Measurements from ENCODE around the gene HIF1A.
"Not testable (repeated sequence)": the region's sequence is repeated elsewhere in the genome, so short reads cannot be mapped to it uniquely, and the experiment has no call there.

The HIF1A gene

DNA sequence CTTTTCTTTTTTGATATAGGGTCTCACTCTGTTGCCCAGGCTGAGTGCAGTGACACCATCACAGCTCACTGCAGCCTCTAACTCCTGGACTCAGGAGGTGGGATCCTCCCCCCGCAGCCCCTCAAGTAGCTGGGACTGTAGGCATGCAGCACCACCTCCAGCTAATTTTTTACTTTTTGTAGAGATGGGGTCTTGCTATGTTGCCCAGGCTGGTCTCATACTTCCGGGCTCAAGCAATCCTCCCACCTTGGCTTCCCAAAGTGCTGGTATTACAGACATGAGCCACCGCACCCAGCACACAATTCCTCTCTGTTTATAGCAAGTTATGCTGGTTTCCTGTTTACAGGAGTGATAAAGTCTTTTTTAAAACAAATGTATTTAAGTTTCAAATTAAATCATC, 39.5 kb upstream of the HIF1A start:
- H3K4me1 ChIP-seq (ENCODE audit: control insufficient read depth in 5 of 5, insufficient read depth in 5 of 5, low read length in 5 of 5): peaks cover 3 to 19% (median 11%) of the 10 kb centered on the region in 5 donors
- H3K9ac ChIP-seq (ENCODE audit: low read length in 5 of 5): no peak overlapping the region
- no peak overlapping the region for H3K4me3 ChIP-seq (ENCODE audit: low read depth in 1 of 5, low read length in 5 of 5)
- H3K27ac ChIP-seq (ENCODE audit: low read depth, low read length): no peak overlapping the region
- no peaks in the 10 kb centered on the region for H3K36me3 ChIP-seq (ENCODE audit: control insufficient read depth in 5 of 5, insufficient read depth in 5 of 5, low read length in 5 of 5)
- H3K27me3 ChIP-seq (ENCODE audit: control insufficient read depth in 5 of 5, insufficient read depth in 4 of 5, low read length in 5 of 5): no peaks in the 10 kb centered on the region
- no peaks in the 10 kb centered on the region for H3K9me3 ChIP-seq (ENCODE audit: control insufficient read depth in 5 of 5, low read length in 5 of 5)

DNA sequence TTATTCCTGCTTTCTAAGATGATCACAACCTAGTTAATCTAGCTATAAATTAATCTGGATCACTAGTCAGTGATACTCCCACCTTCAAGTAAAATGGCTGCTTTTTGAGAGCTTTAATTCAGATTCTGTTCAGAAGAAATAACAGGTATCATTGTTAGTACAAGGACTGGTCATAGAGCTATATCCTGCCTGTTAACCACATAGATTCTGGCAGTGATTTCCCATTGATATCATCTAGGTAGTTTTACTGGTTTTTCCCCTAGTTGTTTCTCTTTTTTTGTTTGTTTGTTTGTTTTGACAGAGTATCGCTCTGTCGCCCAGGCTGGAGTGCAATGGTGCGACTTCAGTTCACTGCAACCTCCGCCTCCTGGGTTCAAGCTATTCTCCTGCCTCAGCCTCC, 39.0 kb upstream of the HIF1A start:
- Histone ChIP-seq H3K4me1 (ENCODE audit: control insufficient read depth in 5 of 5, insufficient read depth in 5 of 5, low read length in 5 of 5) (peaks cover 3 to 21% (median 14%) of the 10 kb centered on the region in 5 donors), H3K4me3 (ENCODE audit: low read depth in 1 of 5, low read length in 5 of 5) (no peak overlapping the region), H3K27me3 (ENCODE audit: control insufficient read depth in 5 of 5, insufficient read depth in 4 of 5, low read length in 5 of 5) (no peaks in the 10 kb centered on the region), H3K36me3 (ENCODE audit: control insufficient read depth in 5 of 5, insufficient read depth in 5 of 5, low read length in 5 of 5) (no peaks in the 10 kb centered on the region), H3K9ac (ENCODE audit: low read length in 5 of 5) (no peak overlapping the region), H3K27ac (ENCODE audit: low read depth, low read length) (no peak overlapping the region), H3K9me3 (ENCODE audit: control insufficient read depth in 5 of 5, low read length in 5 of 5) (no peaks in the 10 kb centered on the region)

DNA sequence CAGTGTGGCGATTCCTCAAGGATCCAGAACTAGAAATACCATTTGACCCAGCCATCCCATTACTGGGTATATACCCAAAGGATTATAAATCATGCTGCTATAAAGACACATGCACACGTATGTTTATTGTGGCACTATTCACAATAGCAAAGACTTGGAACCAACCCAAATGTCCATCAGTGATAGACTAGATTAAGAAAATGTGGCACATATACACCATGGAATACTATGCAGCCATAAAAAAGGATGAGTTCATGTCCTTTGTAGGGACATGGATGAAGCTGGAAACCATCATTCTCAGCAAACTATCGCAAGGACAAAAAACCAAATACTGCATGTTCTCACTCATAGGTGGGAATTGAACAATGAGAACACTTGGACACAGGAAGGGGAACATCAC, 37.2 kb upstream of the HIF1A start:
- not testable (repeated sequence) for H3K27ac ChIP-seq (ENCODE audit: low read depth, low read length); H3K9ac ChIP-seq (ENCODE audit: low read length in 5 of 5); H3K27me3 ChIP-seq (ENCODE audit: control insufficient read depth in 5 of 5, insufficient read depth in 4 of 5, low read length in 5 of 5); H3K36me3 ChIP-seq (ENCODE audit: control insufficient read depth in 5 of 5, insufficient read depth in 5 of 5, low read length in 5 of 5); H3K9me3 ChIP-seq (ENCODE audit: control insufficient read depth in 5 of 5, low read length in 5 of 5); H3K4me3 ChIP-seq (ENCODE audit: low read depth in 1 of 5, low read length in 5 of 5)
- peaks cover 3 to 26% (median 13%) of the 10 kb centered on the region in 5 donors for H3K4me1 ChIP-seq (ENCODE audit: control insufficient read depth in 5 of 5, insufficient read depth in 5 of 5, low read length in 5 of 5)

DNA sequence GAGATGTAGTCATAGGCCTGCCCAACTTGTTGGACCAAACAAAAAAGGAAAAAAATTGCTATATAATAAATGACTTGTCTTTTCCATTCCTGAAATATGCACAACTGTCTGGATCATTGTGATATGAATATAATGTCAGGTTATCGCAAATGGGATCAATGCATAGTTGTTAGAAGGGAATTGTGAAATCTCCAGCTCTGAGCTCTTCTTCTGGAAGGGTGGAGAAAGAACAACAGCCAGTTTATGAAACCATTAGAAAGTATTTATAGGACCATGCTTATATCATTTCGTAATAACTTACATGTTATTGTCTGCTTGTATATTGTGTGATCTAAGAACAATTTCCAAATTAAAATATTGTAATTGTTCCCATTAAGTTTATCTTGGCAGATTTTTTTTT, 35.7 kb upstream of the HIF1A start:
- H3K27me3 ChIP-seq (ENCODE audit: control insufficient read depth in 5 of 5, insufficient read depth in 4 of 5, low read length in 5 of 5): no peaks in the 10 kb centered on the region
- no peaks in the 10 kb centered on the region for H3K9me3 ChIP-seq (ENCODE audit: control insufficient read depth in 5 of 5, low read length in 5 of 5)
- H3K4me3 ChIP-seq (ENCODE audit: low read depth in 1 of 5, low read length in 5 of 5): no peak overlapping the region
- peaks cover 0 to 13% (median 9%) of the 10 kb centered on the region in 5 donors for H3K4me1 ChIP-seq (ENCODE audit: control insufficient read depth in 5 of 5, insufficient read depth in 5 of 5, low read length in 5 of 5)
- no peak overlapping the region for H3K9ac ChIP-seq (ENCODE audit: low read length in 5 of 5)
- no peak overlapping the region for H3K27ac ChIP-seq (ENCODE audit: low read depth, low read length)
- no peaks in the 10 kb centered on the region for H3K36me3 ChIP-seq (ENCODE audit: control insufficient read depth in 5 of 5, insufficient read depth in 5 of 5, low read length in 5 of 5)

DNA sequence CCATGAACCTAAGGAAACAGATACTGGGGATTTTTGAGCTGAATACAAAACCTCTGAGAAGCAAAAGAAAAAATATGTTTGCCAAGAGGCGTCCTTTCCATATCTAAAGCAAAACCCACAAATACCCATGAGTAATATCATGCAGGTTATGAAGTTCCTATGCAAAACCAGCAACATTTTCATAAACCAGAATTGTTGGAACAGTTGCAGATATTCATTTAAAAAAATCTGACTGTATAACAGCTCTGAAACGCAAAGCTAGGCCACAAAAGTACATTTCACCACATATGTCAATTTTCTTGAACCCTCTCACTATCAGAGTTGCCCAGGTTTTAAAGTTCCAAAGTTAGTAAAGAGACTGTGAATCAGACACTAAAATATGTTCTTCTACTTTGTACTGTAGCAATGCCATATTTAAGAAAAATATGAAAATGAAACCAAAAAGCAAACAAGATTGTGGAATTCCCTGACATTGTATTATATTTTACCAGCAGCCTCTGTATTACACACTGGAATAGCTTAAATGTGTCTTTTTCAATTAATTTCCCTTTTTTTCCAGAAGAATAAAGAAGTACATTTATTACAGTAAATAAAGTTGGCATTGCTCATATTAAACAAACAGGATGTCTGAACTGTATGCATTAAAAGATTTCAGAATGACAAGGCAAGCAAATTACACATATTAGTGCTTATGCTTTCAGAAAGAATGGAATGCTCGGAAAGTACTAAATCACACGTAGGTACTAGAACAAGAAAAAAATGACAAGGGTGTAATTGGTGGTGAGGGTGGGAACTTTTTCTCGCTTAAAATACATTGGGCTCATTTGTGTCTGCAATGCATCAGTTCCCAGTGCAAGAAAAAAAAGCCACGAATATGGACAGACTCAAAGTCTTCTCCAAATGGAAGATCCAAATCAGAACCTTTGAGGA, 33.6 kb upstream of the HIF1A start:
- peaks cover 0 to 13% (median 9%) of the 10 kb centered on the region in 5 donors for H3K4me1 ChIP-seq (ENCODE audit: control insufficient read depth in 5 of 5, insufficient read depth in 5 of 5, low read length in 5 of 5)

DNA sequence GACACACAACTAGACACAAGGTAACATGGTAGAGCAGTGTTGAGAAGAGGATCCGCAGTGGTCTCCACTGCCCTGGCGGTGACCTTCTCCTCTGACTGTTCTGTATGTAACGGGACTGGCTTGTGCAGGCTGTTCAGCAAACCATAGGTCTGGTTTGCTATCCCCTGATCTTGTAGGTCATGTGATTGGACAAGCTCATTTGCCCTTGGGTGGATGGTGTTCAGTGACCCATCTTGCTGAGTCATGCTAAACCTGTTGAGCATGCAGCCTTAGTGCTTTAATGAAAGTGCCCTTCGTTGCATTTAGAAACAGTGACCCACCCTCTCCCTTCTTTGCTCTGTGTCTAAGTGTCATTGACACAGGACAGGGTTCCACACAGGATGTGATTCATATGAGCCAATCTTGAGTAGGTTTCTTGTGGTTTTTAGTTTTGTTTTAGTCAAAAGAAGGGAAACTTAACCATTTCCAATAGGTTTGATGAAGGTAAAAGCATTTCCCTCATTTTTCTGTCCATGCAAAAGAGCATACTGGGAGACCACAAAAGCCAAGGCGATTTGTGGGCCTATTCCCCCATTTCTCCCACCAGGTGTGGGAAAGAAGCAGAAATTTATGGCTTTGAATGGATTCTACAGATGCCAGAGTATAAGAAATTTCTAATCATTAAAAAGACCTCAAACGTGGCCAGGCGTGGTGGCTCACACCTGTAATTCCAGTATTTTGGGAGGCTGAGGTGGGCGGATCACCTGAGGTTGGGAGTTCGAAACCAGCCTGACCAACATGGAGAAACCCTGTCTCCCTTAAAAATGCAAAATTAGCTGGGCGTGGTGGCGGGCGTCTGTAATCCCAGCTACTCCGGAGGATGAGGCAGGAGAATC, 32.6 kb upstream of the HIF1A start:
- Histone ChIP-seq H3K9me3 (ENCODE audit: control insufficient read depth in 5 of 5, low read length in 5 of 5) (no peaks in the 10 kb centered on the region), H3K27ac (ENCODE audit: low read depth, low read length) (no peak overlapping the region), H3K4me3 (ENCODE audit: low read depth in 1 of 5, low read length in 5 of 5) (no peak overlapping the region), H3K4me1 (ENCODE audit: control insufficient read depth in 5 of 5, insufficient read depth in 5 of 5, low read length in 5 of 5) (peaks cover 0 to 13% (median 9%) of the 10 kb centered on the region in 5 donors), H3K27me3 (ENCODE audit: control insufficient read depth in 5 of 5, insufficient read depth in 4 of 5, low read length in 5 of 5) (no peaks in the 10 kb centered on the region), H3K9ac (ENCODE audit: low read length in 5 of 5) (no peak overlapping the region), H3K36me3 (ENCODE audit: control insufficient read depth in 5 of 5, insufficient read depth in 5 of 5, low read length in 5 of 5) (no peaks in the 10 kb centered on the region)

More for the DNA sequence above, 33.6 kb upstream of the HIF1A start:
- Histone ChIP-seq H3K27ac (ENCODE audit: low read depth, low read length) (no peak overlapping the region), H3K9ac (ENCODE audit: low read length in 5 of 5) (no peak overlapping the region), H3K9me3 (ENCODE audit: control insufficient read depth in 5 of 5, low read length in 5 of 5) (no peaks in the 10 kb centered on the region), H3K36me3 (ENCODE audit: control insufficient read depth in 5 of 5, insufficient read depth in 5 of 5, low read length in 5 of 5) (no peaks in the 10 kb centered on the region), H3K4me3 (ENCODE audit: low read depth in 1 of 5, low read length in 5 of 5) (no peak overlapping the region), H3K27me3 (ENCODE audit: control insufficient read depth in 5 of 5, insufficient read depth in 4 of 5, low read length in 5 of 5) (no peaks in the 10 kb centered on the region)

DNA sequence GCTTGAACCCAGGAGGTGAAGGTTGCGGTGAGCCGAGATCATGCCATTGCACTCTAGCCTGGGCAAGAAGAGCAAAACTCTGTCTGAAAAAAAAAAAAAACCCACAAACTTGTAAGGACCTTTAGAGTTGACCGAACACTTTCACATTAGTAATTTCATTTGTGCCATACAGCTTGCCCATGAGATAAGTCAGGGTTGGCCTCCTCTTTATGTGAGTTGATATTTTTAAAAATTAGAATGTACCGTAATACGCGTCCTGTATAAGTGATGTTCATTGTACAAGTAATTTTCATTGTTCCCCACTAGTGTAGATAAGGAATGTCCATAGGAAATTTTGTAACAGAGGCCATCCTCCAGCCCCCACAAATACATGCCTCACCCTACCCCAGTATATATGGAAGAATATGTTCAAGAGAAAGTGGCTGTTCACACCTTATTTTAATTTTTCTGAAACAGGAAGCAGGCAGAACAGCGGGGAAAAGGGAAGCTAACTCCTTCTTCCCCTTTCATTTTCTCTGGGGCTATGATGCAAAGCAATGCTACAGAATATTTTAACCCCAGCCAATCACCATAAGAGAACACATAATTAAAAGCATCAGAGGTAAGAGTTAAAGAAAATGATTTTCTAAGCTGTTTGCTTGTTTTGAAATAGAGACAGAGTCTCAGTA, 31.9 kb upstream of the HIF1A start:
- no peaks in the 10 kb centered on the region for H3K27me3 ChIP-seq (ENCODE audit: control insufficient read depth in 5 of 5, insufficient read depth in 4 of 5, low read length in 5 of 5)
- peaks cover 0 to 19% (median 9%) of the 10 kb centered on the region in 5 donors for H3K4me1 ChIP-seq (ENCODE audit: control insufficient read depth in 5 of 5, insufficient read depth in 5 of 5, low read length in 5 of 5)
- no peaks in the 10 kb centered on the region for H3K9me3 ChIP-seq (ENCODE audit: control insufficient read depth in 5 of 5, low read length in 5 of 5)
- H3K9ac ChIP-seq (ENCODE audit: low read length in 5 of 5): no peak overlapping the region
- H3K27ac ChIP-seq (ENCODE audit: low read depth, low read length): no peak overlapping the region
- H3K36me3 ChIP-seq (ENCODE audit: control insufficient read depth in 5 of 5, insufficient read depth in 5 of 5, low read length in 5 of 5): no peaks in the 10 kb centered on the region
- no peak overlapping the region for H3K4me3 ChIP-seq (ENCODE audit: low read depth in 1 of 5, low read length in 5 of 5)

DNA sequence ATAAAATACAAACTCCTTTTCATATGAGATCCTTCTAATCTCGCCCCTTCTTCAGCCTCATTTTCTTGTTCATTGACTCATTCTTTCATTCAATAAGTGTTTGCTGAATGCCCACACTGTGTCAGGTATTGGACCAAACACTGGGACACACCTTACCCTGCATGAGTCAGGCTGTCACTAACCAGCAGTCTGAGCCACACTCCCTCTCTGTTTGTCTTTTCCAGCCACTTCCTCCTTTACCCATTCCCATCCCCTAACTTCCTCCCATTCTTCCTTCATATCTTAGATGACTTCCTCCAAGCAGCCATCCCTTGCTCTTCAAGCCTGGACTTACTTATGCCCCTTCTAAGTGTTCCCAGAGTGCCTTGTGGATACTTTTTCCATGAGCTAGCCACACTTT, 27.0 kb upstream of the HIF1A start:
- Histone ChIP-seq H3K4me3 (ENCODE audit: low read depth in 1 of 5, low read length in 5 of 5) (no peak overlapping the region), H3K27ac (ENCODE audit: low read depth, low read length) (no peak overlapping the region)

DNA sequence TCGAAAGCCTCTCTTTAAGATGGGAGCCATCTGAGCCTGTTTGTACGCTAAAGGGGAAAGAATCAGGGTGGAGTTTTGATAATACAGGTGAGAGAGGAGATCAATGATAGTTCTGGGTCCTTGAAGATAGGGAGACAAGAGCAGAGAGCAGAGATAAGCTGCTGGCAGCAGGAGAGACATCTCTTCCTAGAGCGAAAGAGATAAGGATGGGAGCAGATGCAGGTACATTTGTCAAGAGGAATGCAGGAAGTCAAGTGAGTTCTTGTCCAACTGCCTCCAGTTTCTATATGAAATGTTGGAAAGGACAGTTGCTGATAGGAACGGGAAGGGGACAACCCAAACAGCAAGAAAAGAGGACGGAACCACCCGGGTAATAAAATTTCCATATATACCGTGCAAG, 24.7 kb upstream of the HIF1A start:
- Histone ChIP-seq H3K9me3 (ENCODE audit: control insufficient read depth in 5 of 5, low read length in 5 of 5) (no peaks in the 10 kb centered on the region), H3K4me3 (ENCODE audit: low read depth in 1 of 5, low read length in 5 of 5) (no peak overlapping the region), H3K4me1 (ENCODE audit: control insufficient read depth in 5 of 5, insufficient read depth in 5 of 5, low read length in 5 of 5) (peaks cover 0 to 22% (median 0%) of the 10 kb centered on the region in 5 donors), H3K27me3 (ENCODE audit: control insufficient read depth in 5 of 5, insufficient read depth in 4 of 5, low read length in 5 of 5) (no peaks in the 10 kb centered on the region), H3K9ac (ENCODE audit: low read length in 5 of 5) (no peak overlapping the region), H3K36me3 (ENCODE audit: control insufficient read depth in 5 of 5, insufficient read depth in 5 of 5, low read length in 5 of 5) (no peaks in the 10 kb centered on the region), H3K27ac (ENCODE audit: low read depth, low read length) (no peak overlapping the region)

More for the DNA sequence above, 27.0 kb upstream of the HIF1A start:
- no peaks in the 10 kb centered on the region for H3K27me3 ChIP-seq (ENCODE audit: control insufficient read depth in 5 of 5, insufficient read depth in 4 of 5, low read length in 5 of 5)
- H3K4me1 ChIP-seq (ENCODE audit: control insufficient read depth in 5 of 5, insufficient read depth in 5 of 5, low read length in 5 of 5): peaks cover 0 to 22% (median 0%) of the 10 kb centered on the region in 5 donors
- no peaks in the 10 kb centered on the region for H3K9me3 ChIP-seq (ENCODE audit: control insufficient read depth in 5 of 5, low read length in 5 of 5)
- no peaks in the 10 kb centered on the region for H3K36me3 ChIP-seq (ENCODE audit: control insufficient read depth in 5 of 5, insufficient read depth in 5 of 5, low read length in 5 of 5)
- H3K9ac ChIP-seq (ENCODE audit: low read length in 5 of 5): no peak overlapping the region

Measured in subcutaneous abdominal adipose tissue (tissue), 5 donors.